ENCODE measurements around the gene REL. TPM values are rescaled to one million over a fixed set of nuclear protein-coding genes. Genes with fewer than 3 reads are reported as not detected.

REL gene
- total RNA-seq, 1 experiment from 2014 or later, result 10.2 TPM

DNA sequence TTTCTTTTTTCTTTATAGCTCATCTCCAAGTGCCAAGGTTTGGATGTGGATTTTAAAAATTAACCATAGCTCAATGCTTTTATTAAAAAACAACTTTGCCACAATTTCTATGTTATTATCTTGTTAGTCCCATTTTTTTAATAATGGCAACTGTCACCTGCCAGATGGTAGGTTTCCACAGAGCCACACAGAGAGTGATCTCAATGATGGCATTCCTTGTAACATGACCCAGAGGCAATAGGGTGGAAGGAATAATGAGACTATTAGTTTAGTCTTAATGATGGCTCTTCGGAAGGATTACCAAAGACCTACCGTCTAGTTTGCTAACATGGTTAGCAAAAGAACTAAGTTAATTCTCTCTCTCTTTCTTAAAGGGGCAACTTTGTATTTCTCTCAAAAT lies 64.0 kb downstream of the REL start (continued):
- TF ChIP-seq YY1 (IDR thresholded peaks at IDR 0.05; ENCODE audit: extremely low read depth, insufficient replicate concordance, low read depth, low read length) (no peak), CEBPB (IDR thresholded peaks at IDR 0.05; ENCODE audit: low read depth) (no peak), TCF7L2 (IDR thresholded peaks at IDR 0.05; ENCODE audit: borderline replicate concordance, extremely low read depth, insufficient read depth, insufficient read length) (no peak), ZNF274 (IDR thresholded peaks at IDR 0.05; ENCODE audit: low read depth, low read length) (no peak), RAD21 (IDR thresholded peaks at IDR 0.05; ENCODE audit: low read depth) (no peak), SP1 (IDR thresholded peaks at IDR 0.05; ENCODE audit: low read depth) (no peak), EGR1 (IDR thresholded peaks at IDR 0.05; ENCODE audit: low read depth) (no peak)
- TF ChIP-seq, protein P1, sequence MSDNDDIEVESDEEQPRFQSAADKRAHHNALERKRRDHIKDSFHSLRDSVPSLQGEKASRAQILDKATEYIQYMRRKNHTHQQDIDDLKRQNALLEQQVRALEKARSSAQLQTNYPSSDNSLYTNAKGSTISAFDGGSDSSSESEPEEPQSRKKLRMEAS (IDR thresholded peaks at IDR 0.05), result no peak
- TF ChIP-seq, protein P2, sequence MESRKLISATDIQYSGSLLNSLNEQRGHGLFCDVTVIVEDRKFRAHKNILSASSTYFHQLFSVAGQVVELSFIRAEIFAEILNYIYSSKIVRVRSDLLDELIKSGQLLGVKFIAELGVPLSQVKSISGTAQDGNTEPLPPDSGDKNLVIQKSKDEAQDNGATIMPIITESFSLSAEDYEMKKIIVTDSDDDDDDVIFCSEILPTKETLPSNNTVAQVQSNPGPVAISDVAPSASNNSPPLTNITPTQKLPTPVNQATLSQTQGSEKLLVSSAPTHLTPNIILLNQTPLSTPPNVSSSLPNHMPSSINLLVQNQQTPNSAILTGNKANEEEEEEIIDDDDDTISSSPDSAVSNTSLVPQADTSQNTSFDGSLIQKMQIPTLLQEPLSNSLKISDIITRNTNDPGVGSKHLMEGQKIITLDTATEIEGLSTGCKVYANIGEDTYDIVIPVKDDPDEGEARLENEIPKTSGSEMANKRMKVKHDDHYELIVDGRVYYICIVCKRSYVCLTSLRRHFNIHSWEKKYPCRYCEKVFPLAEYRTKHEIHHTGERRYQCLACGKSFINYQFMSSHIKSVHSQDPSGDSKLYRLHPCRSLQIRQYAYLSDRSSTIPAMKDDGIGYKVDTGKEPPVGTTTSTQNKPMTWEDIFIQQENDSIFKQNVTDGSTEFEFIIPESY (IDR thresholded peaks at IDR 0.05; ENCODE audit: extremely low read depth, insufficient replicate concordance, low read length), result no peak

DNA sequence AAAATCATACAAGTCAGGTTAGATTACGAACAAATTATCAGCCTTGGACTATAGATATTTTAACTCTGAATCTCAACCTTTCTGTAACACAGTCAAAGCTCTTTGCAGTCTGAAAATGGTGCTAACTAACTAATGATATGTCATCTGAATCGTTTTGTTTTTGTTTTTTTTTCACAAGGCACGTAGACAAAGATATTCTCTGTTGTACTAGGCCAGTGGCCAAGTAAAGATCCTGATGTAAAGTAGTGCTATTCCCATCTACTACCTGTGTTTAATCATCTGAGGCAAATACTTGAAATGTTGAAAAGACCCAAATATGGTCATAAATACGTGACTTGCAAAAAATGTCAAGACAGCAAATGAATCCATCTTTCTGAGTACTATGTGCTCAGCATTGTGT lies 65.7 kb downstream of the REL start:
- TF ChIP-seq YY1 (IDR thresholded peaks at IDR 0.05; ENCODE audit: extremely low read depth, insufficient replicate concordance, low read depth, low read length) (no peak), POLR2AphosphoS5 (IDR thresholded peaks at IDR 0.05; ENCODE audit: low read depth, low read length) (no peak), SRF (IDR thresholded peaks at IDR 0.05; ENCODE audit: low read depth) (no peak), RAD21 (IDR thresholded peaks at IDR 0.05; ENCODE audit: low read depth) (no peak), JUND (IDR thresholded peaks at IDR 0.05) (no peak)
- TF ChIP-seq, protein P1 (IDR thresholded peaks at IDR 0.05), result no peak
- intact Hi-C loops (cut with micrococcal nuclease), result no loop called here
- ChIA-PET RAD21 (ENCODE audit: low non-redundant PET in 1 of 2, low total read pairs in 2 of 2, uncharacterized antibody in 2 of 2, unreplicated experiment in 2 of 2) (no interaction called here), POLR2A (no interaction called here), CTCF (no interaction called here)
- ATAC-seq (no peak), DNase-seq (ENCODE audit: low read depth, low spot score) (no peak)
- Histone ChIP-seq H3K4me1 (ENCODE audit: control insufficient read depth in 1 of 2, insufficient read depth in 2 of 2, low read length in 2 of 2) (peaks cover 2 to 8% of the 10 kb centered on the region in 2 experiments; a peak in 2 of 4 replicates), H3K9me3 (ENCODE audit: control insufficient read depth in 1 of 2, insufficient read depth in 1 of 2, low read depth in 1 of 2, low read length in 2 of 2) (no peaks in the 10 kb centered on the region), H3K27ac (ENCODE audit: low read depth, low read length) (no peak overlapping the region), H3K79me2 (ENCODE audit: insufficient read depth, low read length) (no peaks in the 10 kb centered on the region), H3K4me3 (replicated peaks in 1 of 2; ENCODE audit: low read depth in 1 of 2, low read length in 2 of 2) (no peak overlapping the region), H3K4me2 (ENCODE audit: low read length) (no peak overlapping the region), H3K9me2 (ENCODE audit: insufficient read depth) (no peaks in the 10 kb centered on the region), H3K27me3 (ENCODE audit: insufficient read depth, low read length) (no peaks in the 10 kb centered on the region), H4K20me1 (ENCODE audit: insufficient read depth) (no peaks in the 10 kb centered on the region), H3K36me3 (ENCODE audit: control insufficient read depth in 1 of 2, insufficient read depth in 2 of 2, low read length in 2 of 2) (no peaks in the 10 kb centered on the region), H3K9ac (ENCODE audit: low read length) (no peak overlapping the region), H2AFZ (ENCODE audit: low read depth, low read length, poor library complexity, severe bottlenecking) (no peak overlapping the region)
- no TSS peak for BruUV-seq (replicated peaks)
